ENCODE measurements around the gene PPP1R16B. TPM values are rescaled to one million over a fixed set of nuclear protein-coding genes. Genes with fewer than 3 reads are reported as not detected.

PPP1R16B gene
- total RNA-seq, 6 experiments from 2014 or later: 0.62 to 4.0 (median 2.3) TPM

DNA sequence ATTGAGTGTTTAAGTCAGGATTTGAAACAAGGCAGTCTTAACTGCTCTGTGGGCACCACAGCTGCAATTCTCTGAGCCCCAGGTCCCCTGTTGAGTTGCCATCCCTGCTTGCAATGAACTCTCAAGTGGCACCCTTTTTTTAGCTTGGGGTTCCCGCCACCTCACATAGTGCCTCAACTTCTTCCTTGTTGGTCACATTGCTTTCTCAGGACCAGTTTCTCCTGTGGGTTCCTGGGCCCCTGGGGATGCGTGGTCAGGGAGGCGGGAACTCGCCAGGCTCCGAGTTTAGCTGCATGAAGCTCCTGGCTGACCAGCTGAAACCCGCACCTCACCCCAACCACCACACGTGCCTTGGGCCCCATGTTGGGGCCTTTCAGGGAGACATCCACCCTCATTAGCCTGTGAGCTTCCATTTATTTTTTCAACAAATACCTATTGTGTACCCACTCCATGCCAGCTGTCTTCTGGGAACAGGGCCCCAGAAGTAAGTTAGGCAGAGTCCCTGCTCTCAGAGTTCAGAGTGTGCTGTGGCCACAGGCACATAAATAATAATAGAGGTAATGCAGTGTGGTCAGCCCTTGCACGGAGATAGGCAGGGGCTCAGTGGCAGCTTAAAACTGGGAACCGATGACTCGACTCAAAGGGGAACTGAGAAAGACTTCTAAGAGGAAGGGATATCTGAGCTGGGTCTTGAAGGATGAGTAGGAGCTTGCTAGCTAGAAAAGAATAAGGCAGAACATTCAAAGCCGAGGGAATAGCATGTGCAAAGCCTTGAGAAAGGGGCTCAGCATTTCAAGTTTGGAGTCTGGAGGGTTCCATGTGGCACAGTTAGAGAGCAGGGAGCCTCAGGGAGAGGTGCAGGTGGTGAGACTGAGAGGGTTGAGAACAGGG, 86.8 kb downstream of the PPP1R16B start:
- H3K27ac ChIP-seq: no peak overlapping the region
- no peaks in the 10 kb centered on the region for H3K36me3 ChIP-seq
- no peak for TF ChIP-seq POLR2A (IDR thresholded peaks at IDR 0.05)
- TF ChIP-seq, protein P1, sequence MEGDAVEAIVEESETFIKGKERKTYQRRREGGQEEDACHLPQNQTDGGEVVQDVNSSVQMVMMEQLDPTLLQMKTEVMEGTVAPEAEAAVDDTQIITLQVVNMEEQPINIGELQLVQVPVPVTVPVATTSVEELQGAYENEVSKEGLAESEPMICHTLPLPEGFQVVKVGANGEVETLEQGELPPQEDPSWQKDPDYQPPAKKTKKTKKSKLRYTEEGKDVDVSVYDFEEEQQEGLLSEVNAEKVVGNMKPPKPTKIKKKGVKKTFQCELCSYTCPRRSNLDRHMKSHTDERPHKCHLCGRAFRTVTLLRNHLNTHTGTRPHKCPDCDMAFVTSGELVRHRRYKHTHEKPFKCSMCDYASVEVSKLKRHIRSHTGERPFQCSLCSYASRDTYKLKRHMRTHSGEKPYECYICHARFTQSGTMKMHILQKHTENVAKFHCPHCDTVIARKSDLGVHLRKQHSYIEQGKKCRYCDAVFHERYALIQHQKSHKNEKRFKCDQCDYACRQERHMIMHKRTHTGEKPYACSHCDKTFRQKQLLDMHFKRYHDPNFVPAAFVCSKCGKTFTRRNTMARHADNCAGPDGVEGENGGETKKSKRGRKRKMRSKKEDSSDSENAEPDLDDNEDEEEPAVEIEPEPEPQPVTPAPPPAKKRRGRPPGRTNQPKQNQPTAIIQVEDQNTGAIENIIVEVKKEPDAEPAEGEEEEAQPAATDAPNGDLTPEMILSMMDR (IDR thresholded peaks at IDR 0.05): no peak
- intact Hi-C loops (cut with DNase I): loop anchor here in 1 of 2 donors (10.0 kb wide), 1 partner anchor 238 kb away; no protein-coding TSS in a partner anchor
- no peaks in the 10 kb centered on the region for H3K27me3 ChIP-seq
- ATAC-seq (no peak), DNase-seq (no peak)
- H3K4me3 ChIP-seq: no peak overlapping the region
- 61% methylated on average over 6 of the region's 11 CpGs for WGBS (ENCODE audit: insufficient coverage, low coverage, low lambda C conversion rate, missing lambda C conversion rate)
- peaks cover 0 to 3% (median 0%) of the 10 kb centered on the region in 4 donors for H3K4me1 ChIP-seq
- H3K9me3 ChIP-seq: no peaks in the 10 kb centered on the region

GRCh38 chr20:38893056-38893564, 87.6 kb downstream of the PPP1R16B start:
- ATAC-seq (no peak), DNase-seq (no peak)
- Histone ChIP-seq H3K4me1 (peaks cover 0 to 3% (median 0%) of the 10 kb centered on the region in 4 donors), H3K9me3 (no peaks in the 10 kb centered on the region), H3K36me3 (no peaks in the 10 kb centered on the region), H3K27me3 (no peaks in the 10 kb centered on the region), H3K4me3 (no peak overlapping the region), H3K27ac (no peak overlapping the region)
- WGBS (ENCODE audit: insufficient coverage, low coverage, low lambda C conversion rate, missing lambda C conversion rate): 58% methylated on average over 5 of the region's 6 CpGs
- TF ChIP-seq POLR2A (IDR thresholded peaks at IDR 0.05): no peak
- TF ChIP-seq, protein P1 (IDR thresholded peaks at IDR 0.05): no peak
- intact Hi-C loops (cut with DNase I): loop anchor here in 1 of 2 donors (10.0 kb wide), 1 partner anchor 238 kb away; no protein-coding TSS in a partner anchor

DNA sequence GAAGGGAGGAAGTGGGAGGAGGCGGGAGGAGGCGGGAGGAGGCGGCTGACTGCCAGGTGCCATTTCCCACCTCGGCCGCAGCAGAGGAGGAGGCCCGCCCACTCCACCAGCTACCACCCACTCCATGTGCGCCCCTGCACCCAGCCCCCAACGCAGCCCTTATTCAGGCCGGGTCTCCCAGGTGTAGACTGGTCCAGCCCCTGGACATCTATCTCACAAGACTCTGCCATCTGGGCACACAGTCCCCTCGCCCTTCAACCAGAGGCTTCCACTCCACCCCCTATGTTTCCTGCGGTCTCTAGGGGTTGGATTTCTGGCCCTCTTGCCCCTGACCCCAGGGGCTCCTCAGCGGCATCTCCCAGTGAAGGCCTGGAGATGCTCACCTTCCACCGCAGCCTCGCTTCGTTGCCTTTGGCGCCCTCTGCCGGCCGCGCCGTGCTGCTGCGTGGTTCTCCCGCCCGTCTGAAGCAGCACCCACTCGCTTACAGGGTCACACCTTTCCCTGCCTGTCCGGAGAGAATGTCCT, 88.1 kb downstream of the PPP1R16B start:
- peak; percentile 89 to 95 (median 94) for ATAC-seq
- H3K4me3 ChIP-seq: no peak overlapping the region
- WGBS (ENCODE audit: insufficient coverage, low coverage, low lambda C conversion rate, missing lambda C conversion rate): 23% methylated on average over 12 of the region's 25 CpGs
- no peaks in the 10 kb centered on the region for H3K27me3 ChIP-seq
- no peak overlapping the region for H3K27ac ChIP-seq
- H3K4me1 ChIP-seq: peaks cover 0 to 3% (median 0%) of the 10 kb centered on the region in 4 donors
- H3K9me3 ChIP-seq: no peaks in the 10 kb centered on the region
- no peaks in the 10 kb centered on the region for H3K36me3 ChIP-seq
- DNase-seq: peak; percentile 72 to 77 (median 73)
- TF ChIP-seq, protein P1 (IDR thresholded peaks at IDR 0.05): peak; percentile 72 to 94 (median 90)
- no peak for TF ChIP-seq POLR2A (IDR thresholded peaks at IDR 0.05)
- intact Hi-C loops (cut with DNase I): loop anchor here in 1 of 2 donors (10.0 kb wide), 1 partner anchor 239 kb away; no protein-coding TSS in a partner anchor

DNA sequence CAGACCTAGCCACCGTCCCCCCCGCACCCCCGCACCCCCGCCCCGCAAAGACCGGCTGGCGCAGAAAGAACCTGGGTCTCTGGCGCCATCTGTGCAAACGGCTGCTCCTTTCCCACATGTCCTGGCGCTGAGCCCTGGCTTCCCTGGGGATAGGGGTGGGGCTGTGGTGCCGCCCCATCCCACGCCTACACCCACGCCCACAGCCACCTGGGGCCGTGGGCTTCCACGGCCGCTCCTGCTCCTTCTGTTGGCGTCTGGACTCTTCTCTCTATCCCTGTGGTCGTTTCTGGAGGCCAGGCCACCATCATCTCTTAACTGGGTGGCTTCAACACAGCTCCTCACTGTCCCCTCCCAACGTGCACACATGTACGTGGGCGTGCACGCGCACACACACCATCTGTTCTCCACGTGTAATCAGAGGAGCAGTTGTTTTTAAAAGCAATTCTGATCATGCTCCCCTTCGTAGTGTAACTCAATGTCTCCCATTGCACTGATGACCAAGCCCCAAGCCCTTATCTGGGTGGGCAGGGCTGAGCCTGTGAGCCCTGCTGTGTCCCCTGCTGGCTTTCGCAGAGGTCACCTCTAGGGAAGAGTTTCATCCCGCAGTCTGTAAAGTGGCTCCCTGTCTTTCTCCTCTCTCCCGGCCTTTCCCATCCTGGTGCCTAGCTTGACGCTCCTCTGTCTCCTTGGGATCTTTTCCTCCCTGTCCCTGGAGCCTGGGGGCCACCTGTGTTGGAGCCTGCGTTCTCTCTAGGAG, 88.8 kb downstream of the PPP1R16B start:
- no peak overlapping the region for H3K4me3 ChIP-seq
- H3K27me3 ChIP-seq: no peaks in the 10 kb centered on the region
- TF ChIP-seq, protein P1 (IDR thresholded peaks at IDR 0.05): no peak
- TF ChIP-seq POLR2A (IDR thresholded peaks at IDR 0.05): no peak
- H3K27ac ChIP-seq: no peak overlapping the region
- peaks cover 0 to 3% (median 0%) of the 10 kb centered on the region in 4 donors for H3K4me1 ChIP-seq
- H3K9me3 ChIP-seq: no peaks in the 10 kb centered on the region
- ATAC-seq: peak; percentile 62 to 81 (median 66)
- H3K36me3 ChIP-seq: no peaks in the 10 kb centered on the region
- WGBS (ENCODE audit: insufficient coverage, low coverage, low lambda C conversion rate, missing lambda C conversion rate): 20% methylated on average over 19 of the region's 30 CpGs
- intact Hi-C loops (cut with DNase I): loop anchor here in 1 of 2 donors (10.0 kb wide), 1 partner anchor 239 kb away; no protein-coding TSS in a partner anchor
- DNase-seq: no peak

Data from right lobe of liver (tissue), 6 donors.